SU-DHL-6 (cell line): ENCODE results near the gene CPED1.

Experiments
- H2AFZ ChIP-seq: fragments of 200-600 bp; sonication (generic); 2 replicates; pipeline ENCODE4 v1.6.1; 2014; ENCODE audit warnings: low read depth, mild to moderate bottlenecking, moderate library complexity, mixed read lengths, antibody characterized with exemption, low read length; ENCODE audit not compliant: severe bottlenecking
- H3F3A ChIP-seq: fragments of 200-600 bp; shearing (Covaris generic); 2 replicates; pipeline ENCODE4 v1.6.0; 2016; ENCODE audit warnings: antibody characterized with exemption, mild to moderate bottlenecking; ENCODE audit not compliant: insufficient read depth
- H3K27ac ChIP-seq: fragments of 200-600 bp; sonication (generic); 2 replicates; pipeline ENCODE4 v1.5.1; 2016; ENCODE audit warnings: low read depth, mild to moderate bottlenecking, low read length, moderate library complexity, mixed read lengths
- H3K27me3 ChIP-seq: fragments of 200-600 bp; sonication (generic), shearing (Covaris generic); 2 replicates; pipeline ENCODE4 v1.6.0; 2014; ENCODE audit warnings: mild to moderate bottlenecking, low read length
- H3K36me3 ChIP-seq: fragments of 200-600 bp; sonication (generic); 2 replicates; pipeline ENCODE4 v1.6.1; 2014; ENCODE audit warnings: mild to moderate bottlenecking, low read length, mixed read lengths
- H3K4me2 ChIP-seq: fragments of 300-600, 200-600 bp; shearing (Covaris generic), sonication (generic); 2 replicates; pipeline ENCODE4 v1.6.0; 2014; ENCODE audit warnings: low read length, low read depth, mild to moderate bottlenecking; ENCODE audit not compliant: poor library complexity, severe bottlenecking
- H3K4me3 ChIP-seq: fragments of 200-600 bp; sonication (generic); 2 replicates; pipeline ENCODE4 v1.5.1; 2014; ENCODE audit warnings: antibody characterized with exemption, low read length, mild to moderate bottlenecking, mixed read lengths; ENCODE audit not compliant: insufficient read depth, poor library complexity, severe bottlenecking
- H3K79me2 ChIP-seq: fragments of 200-600 bp; sonication (generic); 2 replicates; pipeline ENCODE4 v1.6.1; 2014; ENCODE audit warnings: mild to moderate bottlenecking, low read length, moderate library complexity; ENCODE audit not compliant: insufficient read depth
- H3K9ac ChIP-seq: fragments of 200-600 bp; sonication (generic); 2 replicates; pipeline ENCODE4 v1.7.0; 2014; ENCODE audit warnings: mild to moderate bottlenecking, low read length
- H3K9me2 ChIP-seq: fragments of 200-600 bp; sonication (generic); replicated peaks from 2 replicates; pipeline ENCODE4 v1.6.1; 2014; ENCODE audit warnings: low read length; ENCODE audit not compliant: insufficient read depth
- H3K9me3 ChIP-seq: fragments of 200-600 bp; sonication (generic); 2 replicates; pipeline ENCODE4 v1.6.1; 2014; ENCODE audit warnings: low read length, mixed read lengths; ENCODE audit not compliant: insufficient read depth
- H4K20me1 ChIP-seq: fragments of 200-600 bp; sonication (generic); 2 replicates; pipeline ENCODE4 v1.6.1; 2014; ENCODE audit warnings: low read depth, mild to moderate bottlenecking, antibody characterized with exemption, low read length, moderate library complexity, mixed read lengths
- CTCF ChIP-seq: fragments of 200-600 bp; sonication (generic); IDR thresholded peaks from one replicate; pipeline ENCODE4 v1.5.1; 2017; ENCODE audit warnings: antibody characterized with exemption, mild to moderate bottlenecking, low read length, moderate library complexity; ENCODE audit not compliant: insufficient read depth, poor library complexity, severe bottlenecking
- EZH2phosphoT487 ChIP-seq: fragments of 200-600 bp; sonication (generic), shearing (Covaris generic); conservative IDR thresholded peaks from 2 replicates; pipeline ENCODE4 v1.6.1; 2018; ENCODE audit warnings: mild to moderate bottlenecking, antibody characterized with exemption, low read length, moderate library complexity, mixed read lengths

The CPED1 gene

GRCh38 chr7:121039994-121040393 lies 51.5 kb downstream of the CPED1 start:
- H3K79me2 ChIP-seq, result no peaks in the 10 kb centered on the region
- no peak overlapping the region for H3K4me2 ChIP-seq
- H4K20me1 ChIP-seq, result no peaks in the 10 kb centered on the region
- no peaks in the 10 kb centered on the region for H3K36me3 ChIP-seq
- no peaks in the 10 kb centered on the region; the same call in 1 of the 2 replicates for H3K9me2 ChIP-seq
- no peaks in the 10 kb centered on the region for H3K27me3 ChIP-seq
- no peak overlapping the region for H3K4me3 ChIP-seq
- no peak overlapping the region for H3K9ac ChIP-seq
- H3K9me3 ChIP-seq, result no peaks in the 10 kb centered on the region
- H2AFZ ChIP-seq, result no peak overlapping the region
- TF ChIP-seq EZH2phosphoT487 (no peak), CTCF (no peak)
- no peak overlapping the region for H3K27ac ChIP-seq
- no peaks in the 10 kb centered on the region for H3F3A ChIP-seq

- TF ChIP-seq EZH2phosphoT487 (no peak), CTCF (no peak)
- no peak overlapping the region for H3K4me2 ChIP-seq
- no peaks in the 10 kb centered on the region for H3K36me3 ChIP-seq
- H3K79me2 ChIP-seq, result no peaks in the 10 kb centered on the region
- H3K9ac ChIP-seq, result no peak overlapping the region
- H4K20me1 ChIP-seq, result no peaks in the 10 kb centered on the region
- H3K27me3 ChIP-seq, result no peaks in the 10 kb centered on the region
- no peaks in the 10 kb centered on the region for H3F3A ChIP-seq
- H3K4me3 ChIP-seq, result no peak overlapping the region
- no peak overlapping the region for H3K27ac ChIP-seq
- no peaks in the 10 kb centered on the region; the same call in 1 of the 2 replicates for H3K9me2 ChIP-seq
- no peaks in the 10 kb centered on the region for H3K9me3 ChIP-seq
- H2AFZ ChIP-seq, result no peak overlapping the region
Observed at GRCh38 chr7:121041516-121042148, 53.1 kb downstream of the CPED1 start.

- H3K27ac ChIP-seq, result no peak overlapping the region
- H3F3A ChIP-seq, result no peaks in the 10 kb centered on the region
- no peak overlapping the region for H3K4me3 ChIP-seq
- H3K9me2 ChIP-seq, result no peaks in the 10 kb centered on the region; the same call in 1 of the 2 replicates
- H3K79me2 ChIP-seq, result no peaks in the 10 kb centered on the region
- TF ChIP-seq CTCF (no peak), EZH2phosphoT487 (no peak)
- no peak overlapping the region for H2AFZ ChIP-seq
- no peaks in the 10 kb centered on the region for H3K36me3 ChIP-seq
- H4K20me1 ChIP-seq, result no peaks in the 10 kb centered on the region
- no peak overlapping the region for H3K4me2 ChIP-seq
- H3K27me3 ChIP-seq, result no peaks in the 10 kb centered on the region
- no peak overlapping the region for H3K9ac ChIP-seq
- H3K9me3 ChIP-seq, result no peaks in the 10 kb centered on the region
Observed at GRCh38 chr7:121042195-121042594, 53.7 kb downstream of the CPED1 start.
